ENCODE measurements around the gene PLA1A.
"Not testable (repeated sequence)": the region's sequence is repeated elsewhere in the genome, so short reads cannot be mapped to it uniquely, and the experiment has no call there.

The PLA1A gene

DNA sequence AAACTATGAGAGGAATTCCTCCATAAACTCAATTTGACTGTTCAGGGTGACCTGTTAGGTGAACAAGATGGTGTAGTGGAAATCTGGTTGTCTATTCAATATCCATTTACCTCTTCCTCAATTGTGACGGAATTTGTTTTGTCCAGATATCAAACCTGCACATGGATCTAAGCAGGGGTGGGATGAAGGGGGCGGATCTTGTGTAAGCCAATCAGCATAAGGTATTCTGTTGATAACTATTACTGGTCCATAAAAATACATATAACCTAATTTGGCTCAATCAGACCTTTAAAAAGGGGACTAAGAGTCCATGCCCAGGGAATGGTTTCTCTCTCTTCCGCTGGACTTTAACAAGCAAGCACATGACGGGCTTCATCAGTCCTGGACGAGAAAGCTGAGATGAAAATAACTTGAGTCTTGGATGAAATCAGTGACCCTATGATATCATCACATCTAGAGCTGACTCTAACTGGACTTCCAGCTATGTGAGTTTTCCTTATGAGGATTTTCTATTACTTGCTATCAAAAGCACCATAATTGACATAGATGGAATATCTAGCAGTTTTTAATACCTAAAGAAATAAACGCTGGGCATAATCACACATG is 68.4 kb downstream of the PLA1A start:
- DNase-seq = no peak

DNA sequence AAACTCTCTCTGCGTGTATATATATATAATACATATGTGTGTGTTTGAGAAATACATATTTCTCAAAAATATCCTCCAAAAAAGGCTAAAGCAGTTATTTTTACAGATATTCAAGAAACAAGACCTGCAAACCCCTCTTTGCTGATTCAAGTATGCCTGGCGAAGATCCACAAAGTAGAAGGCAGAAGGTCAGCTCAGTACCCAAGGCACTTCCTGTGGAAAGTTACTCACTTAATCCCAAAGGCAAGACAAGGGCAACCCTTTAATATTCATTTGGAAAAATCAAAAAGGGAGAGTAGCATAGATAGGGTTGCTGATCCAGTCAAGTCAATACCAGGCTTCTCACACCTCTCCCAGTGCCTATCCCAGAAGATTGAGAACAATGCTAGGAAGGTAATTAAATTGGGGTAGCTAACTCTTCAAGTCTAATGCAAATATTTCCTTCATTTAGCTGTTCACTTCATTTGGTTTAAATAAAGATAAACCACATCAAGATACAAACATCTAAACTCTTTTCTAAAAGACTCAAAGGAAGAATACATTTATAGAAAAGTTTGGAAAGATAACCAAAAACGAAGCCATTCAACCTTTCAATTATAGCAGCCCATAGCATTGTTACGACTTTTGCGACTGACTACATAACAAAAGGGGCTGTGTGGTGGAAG is 72.4 kb downstream of the PLA1A start:
- no peak for DNase-seq

DNA sequence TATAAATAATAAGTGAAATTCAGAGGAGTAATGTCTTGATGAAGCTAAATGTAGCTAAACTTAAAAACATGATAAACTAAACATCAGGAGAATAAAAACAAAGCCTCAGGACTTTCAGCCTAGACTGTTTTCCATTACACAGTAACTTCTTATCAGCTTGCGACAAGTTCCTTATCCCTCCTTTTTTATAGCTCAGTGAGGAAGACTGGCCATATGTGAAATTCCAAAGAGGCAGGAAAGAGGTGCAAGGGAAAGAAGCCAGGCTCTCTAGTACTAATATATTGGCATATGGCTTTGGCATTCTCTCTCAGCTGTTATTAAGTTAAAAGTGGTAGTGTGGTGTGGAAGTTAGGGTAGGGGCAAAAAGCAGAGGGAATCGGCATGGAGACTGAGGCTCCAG is 75.1 kb downstream of the PLA1A start:
- no peak for DNase-seq

DNA sequence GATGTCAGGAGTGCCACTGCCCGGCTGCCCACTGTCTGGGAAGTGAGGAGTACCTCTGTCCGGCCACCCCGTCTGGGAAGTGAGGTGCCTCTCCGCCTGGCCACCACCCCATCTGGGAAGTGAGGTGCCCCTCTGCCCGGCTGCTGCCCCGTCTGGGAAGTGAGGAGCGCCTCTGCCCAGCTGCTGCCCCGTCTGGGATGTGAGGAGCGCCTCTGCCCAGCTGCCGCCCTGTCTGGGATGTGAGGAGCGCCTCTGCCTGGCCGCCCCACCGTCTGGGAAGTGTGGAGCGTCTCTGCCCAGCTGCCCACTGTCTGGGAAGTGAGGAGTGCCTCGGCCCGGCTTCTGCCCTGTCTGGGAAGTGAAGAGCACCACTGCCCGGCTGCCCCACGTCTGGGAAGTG is 76.2 kb downstream of the PLA1A start:
- DNase-seq = no peak

DNA sequence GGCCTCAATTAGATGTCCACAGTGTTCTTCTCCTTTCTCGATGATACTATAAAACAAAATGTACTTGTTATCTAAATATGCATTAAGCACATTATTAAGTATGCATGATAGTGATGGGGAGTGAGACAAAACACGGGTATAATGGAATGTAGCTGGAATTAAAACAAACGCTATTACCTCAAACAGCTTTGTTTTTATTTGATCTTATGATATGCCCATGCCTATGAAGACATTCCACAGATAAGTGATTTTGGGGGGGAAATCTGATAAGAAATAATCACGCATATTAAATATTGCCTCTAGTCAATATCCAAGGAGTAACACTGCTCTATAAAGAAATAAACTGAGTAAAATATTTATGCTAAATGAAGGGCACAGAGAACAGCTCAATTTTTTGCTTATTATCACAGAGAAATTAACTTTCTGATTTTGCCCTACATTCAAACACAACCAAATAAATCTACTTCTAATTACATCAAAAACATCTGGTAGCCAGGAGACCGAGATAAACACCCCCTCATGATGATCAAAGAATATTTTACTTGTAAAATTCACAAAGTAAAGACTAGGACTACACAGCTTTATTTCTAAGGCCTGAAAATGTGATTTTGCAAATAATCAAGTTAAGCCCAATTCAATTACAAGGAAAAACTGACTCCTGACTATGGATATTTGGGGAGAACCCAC is 77.6 kb downstream of the PLA1A start:
- no peak for DNase-seq

DNA sequence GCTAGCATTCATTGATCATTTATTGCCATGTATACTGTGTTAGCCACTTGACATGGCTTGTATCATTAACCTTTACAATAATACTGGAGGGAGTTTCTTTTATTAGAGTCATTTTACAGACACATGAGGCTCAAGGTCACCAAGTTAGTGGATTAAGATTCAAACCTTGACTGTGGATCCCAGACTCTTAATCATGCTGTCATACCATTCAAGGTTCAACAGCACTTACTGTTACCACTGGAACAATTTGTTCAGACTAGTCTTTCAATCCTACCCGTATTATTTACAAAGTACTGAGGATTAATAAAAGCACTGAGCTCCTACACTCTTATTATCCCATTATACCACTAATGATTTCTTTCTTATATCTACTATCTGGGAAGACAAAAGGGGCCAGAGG is 78.3 kb downstream of the PLA1A start:
- no peak for DNase-seq

DNA sequence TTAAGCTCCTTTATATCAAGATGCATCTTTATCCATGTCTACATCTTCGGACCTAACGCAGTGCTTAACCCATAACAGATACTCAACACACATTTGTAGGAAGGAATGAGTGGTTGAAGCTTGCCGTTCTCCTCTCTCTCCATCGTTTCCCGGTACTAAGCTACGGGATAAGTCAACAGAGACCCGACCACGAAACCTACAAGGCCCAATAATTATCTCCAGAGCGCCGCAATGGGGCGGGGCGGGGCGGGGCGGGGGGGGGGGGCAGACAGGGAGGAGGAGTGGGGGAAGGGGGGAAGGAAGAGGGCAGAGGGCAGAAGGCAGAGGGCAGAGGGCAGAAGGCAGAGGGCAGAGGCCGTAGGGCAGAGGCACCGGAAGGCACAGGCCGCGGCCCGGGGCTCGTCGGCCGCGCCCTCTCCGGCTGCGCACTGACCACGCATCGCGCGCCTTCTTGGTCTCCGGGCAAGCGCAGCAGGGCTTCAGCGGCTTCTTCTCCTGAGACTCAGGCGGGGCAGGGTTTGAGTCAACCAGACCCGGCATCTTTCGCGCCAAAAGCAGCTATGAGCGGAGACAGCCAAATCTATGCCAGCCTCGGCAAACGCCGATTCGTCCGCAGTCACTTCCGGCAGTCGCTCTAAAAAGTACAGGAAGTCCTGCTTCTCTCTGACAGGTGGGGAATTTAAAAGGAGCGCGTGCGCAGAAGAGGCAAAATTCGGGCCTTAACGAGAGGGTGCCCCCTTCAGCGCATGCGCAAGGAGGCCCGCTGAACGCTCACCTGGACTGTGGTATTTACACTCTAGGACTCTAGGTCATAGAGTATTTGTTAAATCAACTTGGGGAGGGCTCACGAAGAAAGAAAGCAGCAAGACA is 79.3 kb downstream of the PLA1A start, which contains the start of gene COX17:
Gene COX17, minus strand, starts transcription at position 636 of the 870 bp plus-strand sequence. Its CDS starts 96 bp downstream, at position 540.
- peak; percentile 97 for DNase-seq

DNA sequence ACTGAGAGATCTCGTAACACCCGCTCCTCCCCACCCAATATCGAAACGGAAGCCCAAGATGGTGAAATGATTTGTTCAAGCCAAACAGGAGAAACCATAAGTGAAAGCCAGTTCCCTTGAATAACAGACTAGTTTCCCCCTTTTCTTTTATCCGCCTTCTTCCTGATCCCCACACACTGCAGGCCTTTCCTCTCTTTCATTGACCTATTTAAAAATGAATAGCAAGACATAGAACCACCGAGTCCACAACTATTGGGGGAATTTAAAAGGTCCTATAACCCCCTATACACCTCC is 79.9 kb downstream of the PLA1A start:
- no peak for DNase-seq

DNA sequence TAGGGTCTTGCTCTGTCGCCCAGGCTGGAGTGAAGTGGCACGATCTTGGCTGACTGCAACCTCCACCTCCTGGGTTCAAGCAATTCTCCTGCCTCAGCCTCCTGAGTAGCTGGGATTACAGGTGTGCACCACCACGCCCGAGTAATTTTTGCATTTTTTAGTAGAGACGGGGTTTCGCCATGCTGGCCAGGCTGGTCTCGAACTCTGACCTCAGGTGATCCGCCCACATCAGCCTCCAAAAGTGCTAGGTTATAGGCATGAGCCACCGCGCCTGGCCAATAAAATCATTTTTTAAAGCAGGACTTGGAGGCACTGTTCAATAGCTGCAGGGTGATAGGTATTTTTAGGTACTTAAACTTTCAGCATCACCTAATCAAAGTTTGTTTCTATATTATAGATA is 80.5 kb downstream of the PLA1A start:
- DNase-seq = not testable (repeated sequence)

Measured in DMS 273 treated with DMSO at 0.1 percent for 48 hours (cell line).